Measurements from ENCODE around the gene TNFAIP6.

The TNFAIP6 gene

GRCh38 chr2:151422917-151423439, 65.6 kb downstream of the TNFAIP6 start:
- no peak for TF ChIP-seq EZH2phosphoT487 (IDR thresholded peaks at IDR 0.05; ENCODE audit: low read depth)
- no peak for TF ChIP-seq CTCF (IDR thresholded peaks at IDR 0.05; ENCODE audit: low read depth, low read length)
- Histone ChIP-seq H3K4me1 (ENCODE audit: low read length) (no peaks in the 10 kb centered on the region), H3K79me2 (ENCODE audit: low read length) (peaks cover 90% of the 10 kb centered on the region), H2AFZ (ENCODE audit: low read depth, low read length) (no peak overlapping the region), H3K27ac (ENCODE audit: low read length) (no peak overlapping the region), H3K36me3 (replicated peaks; ENCODE audit: low read depth, low read length) (peaks cover 42% of the 10 kb centered on the region), H4K20me1 (ENCODE audit: insufficient read depth, low read length) (0 out of 2 replicates have a peak, but pooled peaks cover 5% of the 10 kb centered on the region), H3K27me3 (ENCODE audit: low read depth, low read length) (no peaks in the 10 kb centered on the region), H3K9ac (ENCODE audit: low read length) (no peak overlapping the region), H3K4me3 (ENCODE audit: low read length) (no peak overlapping the region), H3K9me3 (ENCODE audit: insufficient read depth, low read length) (no peaks in the 10 kb centered on the region), H3K4me2 (ENCODE audit: low read length) (no peak overlapping the region)

- no peak for TF ChIP-seq EZH2phosphoT487 (IDR thresholded peaks at IDR 0.05; ENCODE audit: low read depth)
- TF ChIP-seq CTCF (IDR thresholded peaks at IDR 0.05; ENCODE audit: low read depth, low read length): no peak
- H3K27ac ChIP-seq (ENCODE audit: low read length): no peak overlapping the region
Observed at GRCh38 chr2:151423760-151424159, 66.4 kb downstream of the TNFAIP6 start.

More at GRCh38 chr2:151423760-151424159, 66.4 kb downstream of the TNFAIP6 start:
- Histone ChIP-seq H4K20me1 (ENCODE audit: insufficient read depth, low read length) (0 out of 2 replicates have a peak, but pooled peaks cover 5% of the 10 kb centered on the region), H2AFZ (ENCODE audit: low read depth, low read length) (no peak overlapping the region), H3K9me3 (ENCODE audit: insufficient read depth, low read length) (no peaks in the 10 kb centered on the region), H3K36me3 (replicated peaks; ENCODE audit: low read depth, low read length) (peaks cover 46% of the 10 kb centered on the region), H3K4me1 (ENCODE audit: low read length) (no peaks in the 10 kb centered on the region), H3K9ac (ENCODE audit: low read length) (no peak overlapping the region), H3K4me2 (ENCODE audit: low read length) (no peak overlapping the region), H3K27me3 (ENCODE audit: low read depth, low read length) (no peaks in the 10 kb centered on the region), H3K4me3 (ENCODE audit: low read length) (no peak overlapping the region), H3K79me2 (ENCODE audit: low read length) (peaks cover 84% of the 10 kb centered on the region)

Data from OCI-LY3 (cell line).